ENCODE measurements around the gene RAD51B.

DNA sequence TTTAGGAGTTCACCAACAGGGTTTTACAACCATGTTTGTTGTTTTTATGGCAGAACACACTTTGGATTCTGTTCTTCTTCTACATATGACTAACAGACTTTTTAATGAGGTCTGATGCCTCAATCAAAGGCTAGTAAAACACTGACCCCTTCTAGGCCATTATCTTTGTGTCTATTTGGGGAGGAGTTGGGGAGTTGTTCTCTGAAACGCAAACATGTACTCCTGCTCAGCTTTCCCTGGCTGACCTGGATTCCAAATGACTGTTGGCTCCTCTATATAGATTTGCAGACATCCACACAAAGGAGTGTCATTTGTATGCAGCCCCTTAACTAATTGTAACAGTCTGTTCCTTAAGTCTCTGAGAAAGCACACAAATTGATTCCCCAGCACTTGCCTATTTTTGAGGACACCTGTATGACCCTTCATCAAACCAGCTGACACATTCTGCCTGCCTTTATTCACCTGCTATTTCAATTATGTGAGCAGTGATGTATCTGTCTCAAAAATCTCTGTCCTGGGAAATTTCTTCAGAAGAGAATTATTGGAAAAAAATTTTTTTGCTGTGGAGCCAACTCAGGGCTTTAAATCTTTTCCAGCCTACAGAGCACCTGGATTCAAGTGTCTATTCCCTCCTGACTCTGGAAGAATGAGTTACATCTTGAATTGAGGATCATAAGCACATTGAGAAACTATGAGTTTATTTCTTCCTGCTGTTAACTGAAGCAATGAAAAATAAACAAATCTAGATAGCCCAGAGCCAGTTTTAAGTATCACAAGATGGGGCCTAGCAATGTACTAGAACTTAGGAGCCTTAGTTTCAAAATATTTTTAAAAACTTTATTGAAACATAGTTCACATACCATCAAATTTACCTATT is 417.2 kb downstream of the RAD51B start:
- no peak for TF ChIP-seq POLR2A (conservative IDR thresholded peaks at IDR 0.05)
- no peak for TF ChIP-seq TARDBP (IDR thresholded peaks at IDR 0.05)
- TF ChIP-seq, protein P1, sequence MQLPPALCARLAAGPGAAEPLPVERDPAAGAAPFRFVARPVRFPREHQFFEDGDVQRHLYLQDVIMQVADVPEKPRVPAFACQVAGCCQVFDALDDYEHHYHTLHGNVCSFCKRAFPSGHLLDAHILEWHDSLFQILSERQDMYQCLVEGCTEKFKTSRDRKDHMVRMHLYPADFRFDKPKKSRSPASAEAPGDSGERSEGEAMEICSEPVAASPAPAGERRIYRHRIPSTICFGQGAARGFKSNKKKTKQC (CRISPR knock-in tag; IDR thresholded peaks at IDR 0.05) = no peak
- no peak for TF ChIP-seq ETV6 (IDR thresholded peaks at IDR 0.05; ENCODE audit: borderline replicate concordance in 1 of 2, low read depth in 2 of 2, low read length in 1 of 2)
- no peak for TF ChIP-seq ETV6 (CRISPR knock-in tag; IDR thresholded peaks at IDR 0.05; ENCODE audit: borderline replicate concordance)
- TF ChIP-seq ZNF696 (CRISPR knock-in tag; conservative IDR thresholded peaks at IDR 0.05) = no peak
- TF ChIP-seq, protein P2, sequence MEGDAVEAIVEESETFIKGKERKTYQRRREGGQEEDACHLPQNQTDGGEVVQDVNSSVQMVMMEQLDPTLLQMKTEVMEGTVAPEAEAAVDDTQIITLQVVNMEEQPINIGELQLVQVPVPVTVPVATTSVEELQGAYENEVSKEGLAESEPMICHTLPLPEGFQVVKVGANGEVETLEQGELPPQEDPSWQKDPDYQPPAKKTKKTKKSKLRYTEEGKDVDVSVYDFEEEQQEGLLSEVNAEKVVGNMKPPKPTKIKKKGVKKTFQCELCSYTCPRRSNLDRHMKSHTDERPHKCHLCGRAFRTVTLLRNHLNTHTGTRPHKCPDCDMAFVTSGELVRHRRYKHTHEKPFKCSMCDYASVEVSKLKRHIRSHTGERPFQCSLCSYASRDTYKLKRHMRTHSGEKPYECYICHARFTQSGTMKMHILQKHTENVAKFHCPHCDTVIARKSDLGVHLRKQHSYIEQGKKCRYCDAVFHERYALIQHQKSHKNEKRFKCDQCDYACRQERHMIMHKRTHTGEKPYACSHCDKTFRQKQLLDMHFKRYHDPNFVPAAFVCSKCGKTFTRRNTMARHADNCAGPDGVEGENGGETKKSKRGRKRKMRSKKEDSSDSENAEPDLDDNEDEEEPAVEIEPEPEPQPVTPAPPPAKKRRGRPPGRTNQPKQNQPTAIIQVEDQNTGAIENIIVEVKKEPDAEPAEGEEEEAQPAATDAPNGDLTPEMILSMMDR (IDR thresholded peaks at IDR 0.05 in 2 of 3, conservative IDR thresholded peaks at IDR 0.05 in 1 of 3; ENCODE audit: insufficient read depth in 2 of 3, low read depth in 1 of 3, low read length in 3 of 3) = no peak
- TF ChIP-seq SIN3B (IDR thresholded peaks at IDR 0.05; ENCODE audit: low read depth) = no peak
- no peak for TF ChIP-seq TCF7 (IDR thresholded peaks at IDR 0.05; ENCODE audit: borderline replicate concordance)
- no peak for TF ChIP-seq POLR2AphosphoS5 (IDR thresholded peaks at IDR 0.05; ENCODE audit: control insufficient read depth, insufficient read depth, low read depth, low read length)

Data from K562 (cell line).